Smooth muscle cell of trachea (primary cell): ENCODE data around the gene FDXR. TPM values are rescaled to one million over a fixed set of nuclear protein-coding genes. Genes with fewer than 3 reads are reported as not detected.

Source experiments
- total RNA-seq: library from RNA; depleted of rRNA; stranded (reverse); fragments of >200 nt; gene quantifications from 2 replicates; pipeline ENCODE4 v1.2.1, GENCODE V29; 2014

The FDXR gene
- 42.2 and 121 TPM in 2 replicates for total RNA-seq

GRCh38 chr17:74872313-74873036 is at the start of gene FDXR:
TSS of gene FDXR (minus strand) at chr17:74872994. CDS start at chr17:74872944, 50 bp downstream.

GRCh38 chr17:74892974-74893911 is 20.4 kb upstream of the FDXR start, which contains the start of gene FADS6:
TSS of gene FADS6 (minus strand) at chr17:74893633. CDS start at chr17:74893595, 38 bp downstream.

GRCh38 chr17:74859459-74860228 is 13.2 kb downstream of the FDXR start, which contains the start of gene GRIN2C:
TSS of gene GRIN2C (minus strand) at chr17:74859885. CDS start at chr17:74855092, 4,793 bp downstream.

Other genes starting within 250 kb of the FDXR start
- not detected in 2 replicates for gene CD300E, start 249.3 kb downstream of the FDXR start, total RNA-seq
- not detected in 2 replicates for gene CD300LF, start 160.1 kb downstream of the FDXR start, total RNA-seq
- gene RAB37, start 135.7 kb downstream of the FDXR start, total RNA-seq: 0.83 and 0.87 TPM in 2 replicates
- gene NHERF1, start 124.4 kb downstream of the FDXR start, total RNA-seq: 10.6 and 12.4 TPM in 2 replicates
- gene NAT9, start 96.6 kb downstream of the FDXR start, total RNA-seq: 38.3 and 44.2 TPM in 2 replicates
- gene GRIN2C, start 13.1 kb downstream of the FDXR start, total RNA-seq: under 0.01 and 1.3 TPM in 2 replicates
- not detected in 2 replicates for gene FADS6, start 20.6 kb upstream of the FDXR start, total RNA-seq
- under 0.01 TPM in 2 replicates for gene USH1G, start 50.3 kb upstream of the FDXR start, total RNA-seq
- gene OTOP2, start 51.3 kb upstream of the FDXR start, total RNA-seq: not detected in 2 replicates
- gene OTOP3, start 62.9 kb upstream of the FDXR start, total RNA-seq: not detected in 2 replicates
- gene HID1, start 99.8 kb upstream of the FDXR start, total RNA-seq: 0.29 and 0.66 TPM in 2 replicates
- 12.7 and 21.2 TPM in 2 replicates for gene CDR2L, start 114.6 kb upstream of the FDXR start, total RNA-seq
- gene MRPL58, start 139.7 kb upstream of the FDXR start, total RNA-seq: 22.8 and 46.1 TPM in 2 replicates
- gene ATP5PD, start 174.0 kb upstream of the FDXR start, total RNA-seq: 279 and 530 TPM in 2 replicates
- 20.5 and 27.3 TPM in 2 replicates for gene KCTD2, start 174.2 kb upstream of the FDXR start, total RNA-seq
- 9.2 and 27.8 TPM in 2 replicates for gene SLC16A5, start 215.0 kb upstream of the FDXR start, total RNA-seq
- gene ARMC7, start 237.0 kb upstream of the FDXR start, total RNA-seq: 2.9 and 5.3 TPM in 2 replicates